Mesendoderm (in vitro differentiated cells): ENCODE results near the gene MMP25.
A peak's percentile ranks its signal among the peaks of the same experiment; 100 is the strongest.

Experiments used
- DNase-seq: peaks from one replicate; pipeline ENCODE4 v3.0.0; 2013
- H2AK5ac ChIP-seq: 2 replicates; pipeline ENCODE4 v1.6.1; 2013; ENCODE audit warnings: low read length, inconsistent platforms
- H2BK120ac ChIP-seq: 2 replicates; pipeline ENCODE4 v1.6.1; 2013; ENCODE audit warnings: low read depth, mild to moderate bottlenecking, low read length, moderate library complexity, mixed read lengths
- H2BK15ac ChIP-seq: replicated peaks from 2 replicates; pipeline ENCODE4 v1.6.1; 2013; ENCODE audit warnings: low read depth, mild to moderate bottlenecking, moderate library complexity
- H2BK5ac ChIP-seq: 2 replicates; pipeline ENCODE4 v1.6.1; 2013; ENCODE audit warnings: low read length, inconsistent platforms
- H3K18ac ChIP-seq: 2 replicates; pipeline ENCODE4 v1.6.1; 2013; ENCODE audit warnings: mild to moderate bottlenecking, low read length, mixed read lengths
- H3K23ac ChIP-seq: one replicate; pipeline ENCODE4 v1.6.1; 2013; ENCODE audit warnings: low read length
- H3K27ac ChIP-seq: 2 replicates; pipeline ENCODE4 v1.5.1; 2013; ENCODE audit warnings: low read depth, mild to moderate bottlenecking, inconsistent platforms, low read length, moderate library complexity
- H3K27me3 ChIP-seq: 2 replicates; pipeline ENCODE4 v1.6.1; 2013; ENCODE audit warnings: low read length, control low read depth, mild to moderate bottlenecking, inconsistent platforms; ENCODE audit not compliant: insufficient read depth, poor library complexity
- H3K36me3 ChIP-seq: 2 replicates; pipeline ENCODE4 v1.6.1; 2013; ENCODE audit warnings: low read length, inconsistent platforms; ENCODE audit not compliant: control insufficient read depth, insufficient read depth
- H3K4ac ChIP-seq: one replicate; pipeline ENCODE4 v1.6.1; 2013; ENCODE audit warnings: low read depth, mild to moderate bottlenecking, low read length, moderate library complexity
- H3K4me1 ChIP-seq: 2 replicates; pipeline ENCODE4 v1.6.1; 2013; ENCODE audit warnings: low read depth, low read length, inconsistent platforms; ENCODE audit not compliant: control insufficient read depth
- H3K4me2 ChIP-seq: 2 replicates; pipeline ENCODE4 v1.6.1; 2013; ENCODE audit warnings: low read length
- H3K4me3 ChIP-seq: 2 replicates; pipeline ENCODE4 v1.5.1; 2013; ENCODE audit warnings: mild to moderate bottlenecking, low read length
- H3K56ac ChIP-seq: one replicate; pipeline ENCODE4 v1.6.1; 2013; ENCODE audit warnings: low read length
- H3K79me1 ChIP-seq: 2 replicates; pipeline ENCODE4 v1.6.1; 2013; ENCODE audit warnings: low read length, inconsistent platforms
- H3K79me2 ChIP-seq: 2 replicates; pipeline ENCODE4 v1.6.1; 2013; ENCODE audit warnings: mild to moderate bottlenecking, low read length; ENCODE audit not compliant: control insufficient read depth, insufficient read depth
- H3K9ac ChIP-seq: 2 replicates; pipeline ENCODE4 v1.6.1; 2013; ENCODE audit warnings: low read length, inconsistent platforms
- H4K5ac ChIP-seq: one replicate; pipeline ENCODE4 v1.6.1; 2013; ENCODE audit warnings: low read length
- H4K8ac ChIP-seq: one replicate; pipeline ENCODE4 v1.6.1; 2013; ENCODE audit warnings: low read depth, mild to moderate bottlenecking, control low read depth, low read length, moderate library complexity
- WGBS: extraction: QIAGEN DNeasy Blood & Tissue Kit; methylation state at CpG from one replicate; pipeline ENCODE4 v1.1.7; 2013; ENCODE audit warnings: low lambda C conversion rate, missing lambda C conversion rate; ENCODE audit not compliant: insufficient coverage; ENCODE audit errors: extremely low coverage; 5-methylcytosine and 5-hydroxymethylcytosine counted together

The MMP25 gene

DNA sequence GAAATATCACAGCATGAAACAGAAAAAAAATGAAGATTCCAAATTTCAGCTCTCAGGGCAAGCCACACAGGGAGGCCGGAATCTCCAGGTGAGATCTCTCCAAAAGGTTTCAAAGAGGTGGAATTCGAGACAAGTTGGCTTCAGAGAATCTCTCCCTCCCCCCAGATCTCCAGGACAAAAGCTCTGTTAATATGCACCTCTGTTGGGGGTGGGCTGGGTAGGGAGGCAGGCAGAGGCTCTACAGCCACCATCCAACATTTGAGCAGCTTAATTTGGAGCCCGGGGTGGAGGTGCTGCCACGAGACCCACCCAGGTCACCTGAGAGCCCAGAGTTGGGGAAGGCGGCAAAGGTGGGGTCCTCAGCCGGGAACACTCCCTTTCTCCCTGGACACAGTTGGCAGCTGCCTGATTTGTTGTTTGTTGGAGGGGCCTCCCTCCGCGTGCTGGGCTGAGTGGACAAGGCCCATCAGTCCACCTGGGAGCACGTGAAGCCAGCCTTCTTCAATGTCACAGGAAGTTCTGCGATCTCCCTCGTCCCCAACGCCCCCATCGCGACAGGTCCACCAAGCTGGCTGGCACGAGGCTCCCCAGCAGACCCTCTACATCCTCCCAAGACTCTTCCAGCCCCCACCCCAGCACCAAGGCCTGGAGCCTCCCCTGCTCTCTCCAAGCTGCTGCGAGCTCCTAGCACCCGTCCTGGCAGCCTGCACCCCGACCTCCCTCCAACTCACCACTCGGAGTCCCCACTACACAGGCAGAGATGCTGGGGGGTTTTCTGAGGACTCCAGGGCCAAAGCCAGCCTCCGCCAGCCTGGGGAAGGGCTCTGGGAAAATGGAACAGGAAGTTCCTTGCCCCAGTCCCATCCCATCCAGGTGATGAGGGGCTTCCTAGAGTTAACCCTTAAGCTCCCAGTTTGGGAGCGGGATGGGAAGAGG is 52.4 kb downstream of the MMP25 start, which contains the start of gene ZSCAN10:
Gene ZSCAN10 (minus strand): TSS at position 836 of the 936 bp plus-strand sequence. CDS start 6,357 bp downstream, outside the sequence.
- H3K79me2 ChIP-seq = peaks cover 32% of the 10 kb centered on the region
- H2AK5ac ChIP-seq = peak within 1 kb of the TSS; percentile 88
- peak within 1 kb of the TSS; percentile 97 for H3K23ac ChIP-seq
- H2BK120ac ChIP-seq = peak within 1 kb of the TSS; percentile 0
- no peak within 1 kb of the TSS for H4K5ac ChIP-seq
- H3K79me1 ChIP-seq = peaks cover 7% of the 10 kb centered on the region
- peak within 1 kb of the TSS; percentile 91 for H2BK5ac ChIP-seq
- peak; percentile 89 for DNase-seq
- no peak within 1 kb of the TSS for H2BK15ac ChIP-seq
- peak within 1 kb of the TSS; percentile 74 for H3K4ac ChIP-seq
- H3K18ac ChIP-seq = peak within 1 kb of the TSS; percentile 44
- H3K9ac ChIP-seq = peak within 1 kb of the TSS; percentile 96
- H3K4me2 ChIP-seq = peak within 1 kb of the TSS; percentile 59
- no peaks in the 10 kb centered on the region for H3K27me3 ChIP-seq
- H3K27ac ChIP-seq = peak within 1 kb of the TSS; percentile 68
- no peaks in the 10 kb centered on the region for H3K36me3 ChIP-seq
- peaks cover 12% of the 10 kb centered on the region for H3K4me1 ChIP-seq
- WGBS = no CpG with 5 or more reads among the region's 21 CpGs
- H4K8ac ChIP-seq = peak within 1 kb of the TSS; percentile 3
- H3K4me3 ChIP-seq = peak within 1 kb of the TSS; percentile 86
- peak within 1 kb of the TSS; percentile 98 for H3K56ac ChIP-seq

- peak overlapping the region; percentile 86 for H3K4me3 ChIP-seq
- peaks cover 12% of the 10 kb centered on the region for H3K4me1 ChIP-seq
- peaks cover 7% of the 10 kb centered on the region for H3K79me1 ChIP-seq
- H3K23ac ChIP-seq = peak overlapping the region; percentile 72
- H4K5ac ChIP-seq = no peak overlapping the region
- H3K27ac ChIP-seq = peak overlapping the region; percentile 33
- no peak overlapping the region for H2BK120ac ChIP-seq
- H3K9ac ChIP-seq = peak overlapping the region; percentile 96
- H4K8ac ChIP-seq = no peak overlapping the region
- peak overlapping the region; percentile 70 for H2AK5ac ChIP-seq
- H3K18ac ChIP-seq = peak overlapping the region; percentile 12
- peak overlapping the region; percentile 82 for H2BK5ac ChIP-seq
- H3K79me2 ChIP-seq = peaks cover 32% of the 10 kb centered on the region
- DNase-seq = no peak
- no peaks in the 10 kb centered on the region for H3K36me3 ChIP-seq
- peak overlapping the region; percentile 59 for H3K4me2 ChIP-seq
- H3K27me3 ChIP-seq = no peaks in the 10 kb centered on the region
- no CpG with 5 or more reads among the region's 5 CpGs for WGBS
- peak overlapping the region; percentile 44 for H3K4ac ChIP-seq
- peak overlapping the region; percentile 98 for H3K56ac ChIP-seq
- no peak overlapping the region for H2BK15ac ChIP-seq
Measured at GRCh38 chr16:3099395-3099731, 53.0 kb downstream of the MMP25 start.

DNA sequence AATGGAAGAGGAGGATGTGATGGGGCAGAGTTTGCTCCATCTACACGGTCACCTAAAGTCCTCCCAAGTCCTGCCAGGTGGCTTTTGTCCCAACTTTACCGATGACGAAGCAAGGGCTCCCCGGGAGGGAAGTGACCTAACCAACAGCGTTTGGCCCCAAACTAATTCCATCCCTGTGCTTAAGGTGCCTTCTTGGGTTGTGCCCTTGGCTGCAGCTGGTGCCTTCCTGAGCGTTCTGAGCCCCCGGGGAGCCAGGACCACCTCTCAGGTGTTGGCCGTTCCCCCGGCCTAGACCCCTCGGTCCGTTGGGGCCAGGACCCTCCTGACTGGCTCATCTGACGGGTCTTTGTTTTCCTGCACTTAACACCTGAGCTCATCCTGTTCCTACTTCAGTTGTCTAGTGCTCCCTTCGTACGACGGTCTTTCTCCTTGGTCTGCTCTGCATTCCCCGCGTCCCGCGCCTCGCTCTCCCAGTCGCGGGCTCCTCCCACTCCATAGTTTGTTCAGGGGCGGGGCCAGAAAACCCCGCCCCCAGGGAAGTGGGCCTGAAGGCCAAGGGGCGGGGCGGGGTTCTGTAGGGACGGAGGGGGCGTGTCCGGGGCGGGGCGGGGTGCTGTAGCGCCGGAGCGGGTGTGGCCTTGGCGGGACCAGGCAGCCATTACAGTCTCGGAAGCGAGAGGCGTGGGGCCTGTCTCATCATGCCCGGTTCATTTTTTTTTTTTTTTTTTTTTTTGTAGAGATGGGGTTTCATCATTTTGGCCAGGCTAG is 53.6 kb downstream of the MMP25 start:
- Histone ChIP-seq H4K8ac (peak overlapping the region; percentile 3), H3K9ac (peak overlapping the region; percentile 96), H3K4me1 (peaks cover 12% of the 10 kb centered on the region), H3K27me3 (no peaks in the 10 kb centered on the region), H3K56ac (peak overlapping the region; percentile 98), H3K4me2 (peak overlapping the region; percentile 59), H3K23ac (peak overlapping the region; percentile 72), H4K5ac (no peak overlapping the region), H2BK5ac (peak overlapping the region; percentile 82), H3K79me1 (peaks cover 7% of the 10 kb centered on the region), H3K27ac (peak overlapping the region; percentile 39), H2BK120ac (no peak overlapping the region), H3K79me2 (peaks cover 29% of the 10 kb centered on the region), H3K4me3 (peak overlapping the region; percentile 60), H3K36me3 (no peaks in the 10 kb centered on the region), H3K4ac (peak overlapping the region; percentile 44), H3K18ac (peak overlapping the region; percentile 12), H2AK5ac (peak overlapping the region; percentile 70), H2BK15ac (no peak overlapping the region)
- DNase-seq = peak; percentile 97
- WGBS = no CpG with 5 or more reads among the region's 39 CpGs

- WGBS = no CpG with 5 or more reads among the region's 29 CpGs
- Histone ChIP-seq H4K8ac (no peak overlapping the region), H3K27ac (no peak overlapping the region), H3K79me1 (peaks cover 6% of the 10 kb centered on the region), H3K27me3 (no peaks in the 10 kb centered on the region), H2BK5ac (no peak overlapping the region), H3K4me3 (no peak overlapping the region), H3K4ac (no peak overlapping the region), H3K36me3 (no peaks in the 10 kb centered on the region), H3K18ac (no peak overlapping the region), H3K56ac (peak overlapping the region; percentile 9), H4K5ac (no peak overlapping the region), H3K79me2 (peaks cover 25% of the 10 kb centered on the region), H2BK15ac (no peak overlapping the region), H3K9ac (peak overlapping the region; percentile 2), H2BK120ac (no peak overlapping the region), H3K4me2 (no peak overlapping the region), H2AK5ac (no peak overlapping the region), H3K4me1 (peaks cover 12% of the 10 kb centered on the region), H3K23ac (no peak overlapping the region)
- DNase-seq = peak; percentile 82
Measured at GRCh38 chr16:3101018-3101840, 54.9 kb downstream of the MMP25 start.

GRCh38 chr16:3101841-3102470 is 55.6 kb downstream of the MMP25 start:
- Histone ChIP-seq H3K4ac (no peak overlapping the region), H3K79me2 (peaks cover 18% of the 10 kb centered on the region), H3K36me3 (no peaks in the 10 kb centered on the region), H3K4me1 (peaks cover 10% of the 10 kb centered on the region), H4K5ac (peak overlapping the region; percentile 33), H3K23ac (no peak overlapping the region), H3K9ac (peak overlapping the region; percentile 41), H3K27me3 (no peaks in the 10 kb centered on the region), H2BK120ac (no peak overlapping the region), H3K4me3 (no peak overlapping the region), H3K27ac (peak overlapping the region; percentile 78), H2AK5ac (no peak overlapping the region), H3K18ac (peak overlapping the region; percentile 44), H3K56ac (peak overlapping the region; percentile 54), H3K4me2 (no peak overlapping the region), H2BK5ac (no peak overlapping the region), H4K8ac (no peak overlapping the region), H2BK15ac (no peak overlapping the region), H3K79me1 (peaks cover 4% of the 10 kb centered on the region)
- no CpG with 5 or more reads among the region's 27 CpGs for WGBS
- DNase-seq = peak; percentile 72
